ENCODE data around the gene ACD.

ACD gene

DNA sequence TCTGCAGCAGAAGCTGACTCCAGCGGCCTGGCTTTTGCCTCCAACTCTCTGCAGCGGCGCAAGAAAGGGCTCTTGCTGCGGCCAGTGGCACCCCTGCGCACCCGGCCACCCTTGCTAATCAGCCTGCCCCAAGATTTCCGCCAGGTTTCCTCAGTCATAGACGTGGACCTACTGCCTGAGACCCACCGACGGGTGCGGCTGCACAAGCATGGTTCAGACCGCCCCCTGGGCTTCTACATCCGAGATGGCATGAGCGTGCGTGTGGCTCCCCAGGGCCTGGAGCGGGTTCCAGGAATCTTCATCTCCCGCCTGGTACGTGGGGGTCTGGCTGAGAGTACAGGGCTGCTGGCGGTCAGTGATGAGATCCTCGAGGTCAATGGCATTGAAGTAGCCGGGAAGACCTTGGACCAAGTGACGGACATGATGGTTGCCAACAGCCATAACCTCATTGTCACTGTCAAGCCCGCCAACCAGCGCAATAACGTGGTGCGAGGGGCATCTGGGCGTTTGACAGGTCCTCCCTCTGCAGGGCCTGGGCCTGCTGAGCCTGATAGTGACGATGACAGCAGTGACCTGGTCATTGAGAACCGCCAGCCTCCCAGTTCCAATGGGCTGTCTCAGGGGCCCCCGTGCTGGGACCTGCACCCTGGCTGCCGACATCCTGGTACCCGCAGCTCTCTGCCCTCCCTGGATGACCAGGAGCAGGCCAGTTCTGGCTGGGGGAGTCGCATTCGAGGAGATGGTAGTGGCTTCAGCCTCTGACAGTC, 2.0 kb upstream of the ACD start:
- peak; percentile 25 for DNase-seq (ENCODE audit: low spot score)

DNA sequence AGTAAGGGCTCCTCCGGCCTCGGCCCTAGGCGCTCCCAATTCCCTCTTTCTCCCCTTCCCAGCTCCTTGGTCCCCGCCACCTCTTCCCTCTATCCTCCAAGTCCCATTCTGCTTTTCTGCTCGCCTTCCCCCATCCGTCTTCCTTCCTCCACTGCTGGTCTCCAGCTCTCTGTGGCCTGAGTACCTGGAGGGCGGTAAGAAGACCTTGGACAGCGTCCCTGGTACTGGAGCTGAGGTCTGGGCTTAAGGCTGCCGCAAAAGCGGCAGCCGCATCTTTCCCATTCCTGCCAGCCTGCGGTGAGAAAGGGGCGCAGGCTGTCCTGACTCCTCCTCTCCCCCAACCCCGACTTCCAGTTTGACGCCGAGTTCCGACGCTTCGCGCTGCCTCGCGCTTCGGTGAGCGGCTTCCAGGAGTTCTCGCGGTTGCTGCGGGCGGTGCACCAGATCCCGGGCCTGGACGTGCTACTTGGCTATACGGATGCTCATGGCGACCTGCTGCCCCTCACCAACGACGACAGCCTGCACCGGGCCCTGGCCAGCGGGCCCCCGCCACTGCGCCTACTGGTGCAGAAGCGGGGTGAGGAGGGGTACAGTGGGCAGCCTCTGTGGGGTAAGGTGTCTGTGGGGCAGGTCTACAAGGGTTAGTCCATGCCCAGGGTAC, 1.2 kb upstream of the ACD start:
- DNase-seq (ENCODE audit: low spot score) = peak; percentile 72

DNA sequence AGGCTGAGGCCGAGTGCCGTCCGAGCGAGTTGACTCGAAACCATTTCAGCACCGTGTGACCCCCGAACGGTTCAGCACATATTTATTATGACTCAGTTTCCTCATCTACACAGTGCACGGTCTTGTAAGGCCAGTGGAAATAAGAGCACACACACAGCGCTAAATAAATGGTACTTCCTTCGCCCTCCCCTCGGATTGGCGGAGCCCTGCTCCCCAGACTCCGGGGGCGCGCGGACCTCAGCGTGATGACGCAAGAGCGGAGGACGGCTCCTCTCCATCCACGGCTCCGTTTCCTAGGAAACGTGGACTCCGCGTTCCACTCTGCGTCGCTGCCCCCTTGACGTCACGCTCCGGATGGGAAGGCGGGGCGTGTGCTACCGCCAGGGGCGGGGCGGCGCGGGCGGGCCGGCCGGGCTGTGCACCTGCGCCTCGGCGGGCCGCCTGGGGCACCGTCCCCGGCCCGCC, 536 bp upstream of the ACD start, which contains the start of gene PARD6A:
Gene PARD6A, plus strand, starts transcription at position 397 of the 465 bp plus-strand sequence. CDS start 79 bp downstream, outside the sequence.
- peak; percentile 100 for DNase-seq (ENCODE audit: low spot score)

DNA sequence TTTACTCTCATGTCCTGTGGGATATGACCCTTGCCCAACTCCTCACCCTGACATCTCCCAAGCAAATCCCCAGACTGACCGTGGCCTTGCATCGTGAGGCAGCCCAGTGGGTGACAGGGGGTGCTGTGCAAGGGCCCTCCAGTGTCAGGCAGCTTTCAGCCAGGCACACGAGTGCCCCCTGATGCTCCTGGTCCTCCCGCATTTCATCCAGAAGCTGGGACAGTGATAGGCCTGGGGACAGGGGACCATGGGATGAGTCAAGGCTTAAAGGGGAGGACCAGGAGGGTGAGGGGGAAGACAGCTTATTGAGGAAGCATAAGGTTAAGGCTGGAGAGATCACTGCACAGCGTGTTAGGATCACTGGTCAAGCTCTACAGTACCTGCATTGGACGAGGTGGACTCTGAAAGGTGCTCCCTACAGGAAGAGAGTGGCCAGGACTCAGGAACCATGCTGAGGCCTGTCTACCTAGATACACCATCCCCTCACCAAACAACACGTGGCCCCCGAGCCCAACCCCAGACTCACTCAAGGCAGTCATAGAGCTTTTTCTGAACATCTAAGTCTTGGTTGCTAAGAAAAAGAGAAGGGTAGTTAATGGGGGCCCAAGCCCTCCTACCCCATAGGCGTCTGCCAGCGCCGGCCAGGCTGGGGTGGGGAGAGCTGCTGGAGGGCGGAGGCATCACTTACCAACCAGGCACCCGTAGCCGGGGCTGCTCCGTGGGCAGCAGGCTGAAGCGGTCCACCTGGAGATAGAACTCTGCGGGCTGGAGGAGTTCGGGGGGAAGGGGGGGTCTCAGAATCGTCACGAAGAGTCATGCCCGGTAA, 998 bp downstream of the ACD start:
- DNase-seq (ENCODE audit: low spot score) = no peak

DNA sequence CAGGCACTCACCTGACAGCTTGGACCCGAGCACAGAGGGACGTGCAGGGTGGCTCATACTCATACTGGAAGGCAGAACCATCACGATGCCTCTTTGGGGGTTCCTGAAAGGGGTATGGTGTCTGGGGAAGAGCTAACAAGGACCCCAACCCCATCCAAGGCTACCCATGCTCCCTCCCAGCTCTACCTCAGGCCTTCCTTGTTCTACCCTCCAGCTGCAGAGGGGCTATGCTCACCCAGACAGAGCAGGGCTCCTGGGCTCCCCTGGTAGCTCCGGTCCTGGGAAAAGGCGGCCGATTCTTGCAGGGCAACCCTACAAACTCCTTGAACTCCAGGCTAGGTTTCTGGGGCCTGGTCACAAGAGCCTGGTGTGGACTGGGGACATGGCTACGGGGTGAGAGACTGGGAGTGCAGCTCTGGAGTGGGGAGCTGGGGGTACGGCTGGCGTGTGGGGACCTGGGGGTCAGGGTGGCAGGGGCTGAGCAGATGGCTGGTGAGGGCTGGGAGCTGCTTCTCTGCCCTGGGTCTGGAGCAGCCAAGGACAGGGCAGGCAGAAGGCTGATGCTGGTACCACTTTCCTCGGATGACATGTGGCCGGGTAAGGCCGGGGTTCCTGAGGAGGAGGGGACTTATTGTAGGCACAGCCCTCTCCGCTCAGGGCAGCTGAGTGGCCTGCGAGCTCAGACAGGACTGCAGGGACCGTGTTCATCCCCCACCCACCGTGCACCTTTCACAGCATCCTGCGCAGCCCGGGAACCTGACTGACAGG, 2.1 kb downstream of the ACD start:
- DNase-seq (ENCODE audit: low spot score) = no peak

DNA sequence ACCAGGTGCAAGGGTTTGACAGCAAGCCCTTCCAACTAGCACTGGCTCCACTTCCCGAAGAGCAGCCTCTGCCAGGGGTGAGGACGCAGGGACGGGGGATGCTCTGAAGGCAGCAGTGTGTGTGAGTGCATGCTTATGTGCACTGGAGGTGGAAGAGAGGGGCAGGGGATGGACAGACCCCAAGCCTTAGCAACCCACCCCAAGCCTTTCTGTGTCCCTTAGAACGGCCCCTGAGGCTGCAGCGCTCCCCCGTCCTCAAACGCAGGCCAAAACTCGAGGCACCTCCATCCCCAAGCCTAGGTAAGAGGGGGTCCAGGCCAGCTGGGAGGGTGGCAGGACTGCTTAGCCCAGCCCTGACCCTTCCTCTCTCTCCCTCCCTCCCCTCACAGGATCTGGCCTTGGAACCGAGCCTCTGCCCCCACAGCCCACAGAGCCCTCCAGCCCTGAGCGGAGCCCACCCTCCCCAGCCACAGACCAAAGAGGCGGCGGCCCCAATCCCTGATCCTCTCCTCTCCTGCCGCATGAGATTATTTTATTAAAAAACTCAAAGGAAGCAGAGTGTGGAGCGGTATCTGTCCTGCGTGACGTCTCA, 2.9 kb downstream of the ACD start:
- DNase-seq (ENCODE audit: low spot score) = no peak

DNA sequence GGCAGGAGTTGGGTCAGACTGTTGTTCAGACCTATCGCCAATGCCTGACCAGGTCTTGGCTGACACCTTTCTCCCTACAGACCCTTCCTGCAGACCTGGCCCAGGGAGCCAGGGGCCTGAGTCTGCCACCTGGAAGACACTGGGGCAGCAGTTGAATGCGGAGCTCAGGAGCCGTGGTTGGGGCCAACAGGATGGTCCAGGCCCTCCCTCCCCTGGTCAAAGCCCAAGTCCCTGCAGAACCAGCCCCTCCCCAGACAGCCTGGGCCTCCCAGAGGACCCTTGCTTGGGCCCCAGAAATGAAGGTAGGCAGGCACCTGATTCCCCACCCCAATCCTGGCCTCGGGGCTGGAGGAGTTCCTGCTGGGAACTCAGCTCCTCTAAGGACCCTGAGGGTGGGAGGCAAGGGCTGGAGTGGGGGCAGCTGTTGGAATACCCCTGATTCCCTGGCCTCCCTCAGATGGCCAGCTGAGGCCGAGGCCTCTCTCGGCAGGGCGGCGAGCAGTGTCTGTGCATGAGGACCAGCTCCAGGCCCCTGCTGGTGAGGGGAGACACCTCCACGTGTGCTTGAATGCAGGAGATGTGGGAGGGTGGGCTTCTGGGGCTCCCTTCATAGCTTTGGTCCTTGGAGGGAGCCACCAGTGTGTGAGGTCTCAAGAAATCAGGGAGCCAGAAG, 3.6 kb downstream of the ACD start:
- no peak for DNase-seq (ENCODE audit: low spot score)

DNA sequence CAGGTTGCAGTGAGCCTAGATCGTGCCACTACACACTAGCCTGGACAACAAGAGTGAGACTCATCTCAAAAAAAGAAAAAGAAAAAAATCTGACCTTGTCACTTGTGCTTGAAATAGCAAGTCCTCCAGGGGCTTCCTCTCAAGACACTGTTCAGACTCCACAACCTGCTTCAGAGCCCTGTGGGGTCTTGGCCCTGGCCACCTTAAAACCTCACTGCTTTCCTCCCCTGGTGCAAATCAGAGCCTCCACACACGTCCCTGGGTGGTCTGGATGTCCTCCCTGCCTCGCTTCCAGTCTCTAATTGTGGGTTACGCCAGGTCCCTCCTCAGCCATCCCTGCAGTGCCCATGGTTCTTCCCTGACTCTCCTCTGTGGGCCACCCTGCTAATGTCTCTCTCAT, 4.7 kb downstream of the ACD start:
- DNase-seq (ENCODE audit: low spot score) = no peak

DNA sequence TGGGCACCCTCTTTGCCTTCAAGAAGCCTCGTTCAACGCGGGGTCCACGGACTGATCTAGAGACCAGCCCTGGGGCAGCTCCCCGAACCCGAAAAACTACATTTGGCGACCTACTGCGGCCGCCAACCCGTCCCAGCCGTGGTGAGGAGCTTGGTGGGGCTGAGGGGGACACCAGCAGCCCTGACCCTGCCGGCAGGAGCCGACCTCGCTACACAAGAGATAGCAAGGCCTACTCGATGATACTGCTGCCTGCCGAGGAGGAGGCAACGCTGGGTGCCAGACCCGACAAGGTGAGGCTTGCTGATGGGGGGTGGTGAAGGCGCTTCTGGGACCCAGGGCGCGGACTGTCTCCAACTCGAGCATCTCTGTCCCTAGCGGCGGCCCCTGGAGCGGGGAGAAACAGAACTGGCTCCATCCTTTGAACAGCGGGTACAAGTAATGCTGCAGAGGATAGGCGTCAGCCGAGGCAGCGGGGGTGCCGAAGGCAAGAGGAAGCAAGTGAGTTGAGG, 5.6 kb downstream of the ACD start:
- no peak for DNase-seq (ENCODE audit: low spot score)

DNA sequence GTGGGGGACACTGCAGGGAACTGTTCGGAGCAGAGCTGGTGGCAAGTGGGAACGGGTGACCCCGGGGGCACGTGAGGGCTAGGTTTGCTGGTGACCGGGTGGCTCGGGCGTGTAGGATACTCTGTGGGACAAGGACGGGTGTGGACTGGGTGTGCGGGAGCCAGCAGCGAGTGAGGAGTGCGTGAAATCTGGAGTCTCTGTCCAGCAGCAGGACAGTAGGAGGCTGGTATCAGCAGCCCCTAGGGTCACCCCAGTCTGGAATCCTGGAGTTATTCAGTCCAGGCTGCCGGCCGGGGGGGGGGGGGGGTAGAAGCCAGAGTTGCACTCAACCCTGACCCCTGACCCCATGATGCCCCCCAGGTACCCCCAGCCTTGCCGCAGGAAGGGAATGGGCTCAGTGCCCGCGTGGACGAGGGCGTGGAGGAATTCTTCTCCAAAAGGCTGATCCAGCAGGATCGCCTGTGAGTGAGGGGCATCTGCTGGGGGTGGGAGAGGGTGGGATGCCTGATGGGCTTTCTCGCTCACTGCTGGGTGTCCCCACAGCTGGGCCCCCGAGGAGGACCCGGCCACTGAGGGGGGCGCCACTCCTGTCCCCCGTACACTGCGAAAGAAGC, 6.2 kb downstream of the ACD start:
- peak; percentile 75 for DNase-seq (ENCODE audit: low spot score)

DNA sequence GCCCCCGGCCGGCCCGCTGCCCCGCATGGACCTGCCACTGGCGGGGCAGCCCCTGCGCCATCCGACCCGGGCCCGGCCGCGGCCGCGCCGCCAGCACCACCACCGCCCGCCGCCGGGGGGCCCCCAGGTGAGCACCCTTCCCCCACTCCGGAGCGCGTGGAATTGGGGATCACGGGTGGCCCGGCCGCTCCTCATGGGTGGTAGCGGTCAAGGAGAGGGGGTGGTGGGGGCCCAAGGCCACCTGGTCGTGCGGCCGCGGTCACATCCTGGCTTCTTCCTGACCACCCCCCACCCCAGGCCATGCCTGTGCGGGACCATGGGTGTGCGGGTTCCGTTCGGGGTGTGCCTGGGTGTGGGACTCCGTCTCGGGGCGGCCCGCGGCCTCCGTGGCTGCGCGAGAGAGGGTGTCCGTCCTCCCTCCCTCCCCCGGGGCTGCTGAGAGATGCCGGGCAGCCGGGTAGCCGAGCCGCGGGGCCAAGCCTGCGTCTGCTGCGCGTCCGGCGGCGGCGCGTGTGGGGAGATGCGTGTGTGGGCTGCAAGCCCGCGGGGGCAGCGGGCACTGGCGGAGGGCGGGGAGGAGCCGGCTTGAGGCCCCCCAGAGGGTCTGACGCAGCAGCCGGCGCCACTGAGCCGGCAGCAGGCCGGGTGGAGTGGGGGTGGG, 6.8 kb downstream of the ACD start:
- DNase-seq (ENCODE audit: low spot score) = peak; percentile 79

DNA sequence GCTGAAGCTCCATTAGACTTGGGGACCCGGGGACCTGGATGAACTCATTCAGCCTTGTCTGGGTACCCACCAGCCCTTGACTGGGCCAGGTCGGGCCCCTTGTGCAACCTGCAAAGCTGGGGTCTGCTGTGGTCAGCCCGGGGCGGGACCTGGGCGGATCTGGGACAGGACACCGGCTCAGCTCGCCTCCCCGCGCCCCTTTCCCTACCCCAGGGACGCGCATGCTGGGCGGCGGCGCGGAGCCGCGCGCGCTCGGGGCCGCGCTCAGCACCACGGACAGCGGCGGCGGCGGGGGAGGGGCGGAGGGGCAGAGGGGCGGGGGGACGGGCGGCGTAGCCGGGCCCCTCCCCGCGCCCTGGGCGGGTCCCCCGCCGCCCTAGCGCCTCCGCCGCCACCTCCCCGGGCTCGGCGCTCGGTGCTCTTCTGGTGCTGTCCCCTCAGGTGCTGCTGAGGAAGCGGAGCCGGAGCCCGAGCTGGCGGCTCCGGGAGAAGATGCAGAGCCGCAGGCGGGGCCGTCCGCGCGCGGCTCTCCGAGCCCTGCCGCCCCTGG, 7.4 kb downstream of the ACD start:
- DNase-seq (ENCODE audit: low spot score) = peak; percentile 98

DNA sequence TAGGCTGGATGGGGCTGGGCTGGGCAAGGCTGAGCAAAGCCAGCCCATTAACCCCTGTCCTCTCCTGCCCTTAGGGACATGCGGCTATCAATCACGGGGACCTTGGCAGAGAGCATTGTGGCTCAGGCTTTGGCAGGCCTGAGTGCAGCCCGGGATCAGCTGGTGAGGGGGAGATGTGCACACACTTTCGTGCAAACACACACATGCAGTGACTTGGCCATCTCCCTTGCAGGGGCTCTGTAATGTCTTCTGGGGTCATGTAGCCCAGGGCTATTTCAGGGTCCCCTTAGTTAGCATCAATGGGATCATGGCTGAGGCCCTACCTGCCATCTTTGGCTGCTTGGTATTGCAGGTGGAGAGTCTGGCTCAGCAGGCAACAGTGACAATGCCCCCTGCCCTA, 8.2 kb downstream of the ACD start:
- DNase-seq (ENCODE audit: low spot score) = peak; percentile 28

DNA sequence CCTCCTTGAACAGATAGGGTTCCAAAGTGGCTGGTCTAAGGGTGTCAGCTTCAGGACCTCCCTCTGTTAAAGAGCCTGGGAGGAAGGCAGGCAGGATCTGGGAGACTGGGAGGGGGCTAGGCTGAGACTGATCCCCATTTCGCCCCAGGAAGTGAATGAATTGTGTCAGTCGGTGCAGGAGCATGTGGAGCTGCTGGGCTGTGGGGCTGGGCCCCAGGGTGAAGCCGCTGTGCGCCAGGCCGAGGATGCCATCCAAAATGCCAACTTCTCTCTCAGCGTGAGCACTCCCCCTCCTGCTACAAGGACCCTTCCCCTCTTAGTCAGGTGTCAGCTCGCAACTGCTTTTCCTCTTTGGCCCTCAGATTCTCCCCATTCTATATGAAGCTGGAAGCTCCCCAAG, 9.0 kb downstream of the ACD start:
- peak; percentile 20 for DNase-seq (ENCODE audit: low spot score)

DNA sequence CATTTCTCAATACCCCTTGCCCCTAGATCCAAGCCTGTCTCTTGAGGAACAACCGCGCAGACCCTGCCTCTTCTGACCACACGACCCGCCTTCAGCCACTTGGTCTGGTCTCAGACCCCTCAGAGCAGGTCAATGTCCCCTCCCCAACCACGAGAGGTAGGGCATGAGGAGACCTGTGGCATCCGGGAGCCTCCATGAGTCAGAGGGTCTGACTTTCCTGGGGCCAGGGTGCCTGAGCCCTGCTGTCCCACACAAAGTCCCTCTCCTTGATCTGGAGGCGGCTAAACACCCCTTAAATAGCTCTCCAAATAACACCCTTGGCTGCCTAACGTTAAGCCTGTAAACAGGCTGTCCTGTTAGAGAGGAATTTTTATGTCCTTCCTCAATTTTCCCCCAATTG, 10.0 kb downstream of the ACD start:
- no peak for DNase-seq (ENCODE audit: low spot score)

DNA sequence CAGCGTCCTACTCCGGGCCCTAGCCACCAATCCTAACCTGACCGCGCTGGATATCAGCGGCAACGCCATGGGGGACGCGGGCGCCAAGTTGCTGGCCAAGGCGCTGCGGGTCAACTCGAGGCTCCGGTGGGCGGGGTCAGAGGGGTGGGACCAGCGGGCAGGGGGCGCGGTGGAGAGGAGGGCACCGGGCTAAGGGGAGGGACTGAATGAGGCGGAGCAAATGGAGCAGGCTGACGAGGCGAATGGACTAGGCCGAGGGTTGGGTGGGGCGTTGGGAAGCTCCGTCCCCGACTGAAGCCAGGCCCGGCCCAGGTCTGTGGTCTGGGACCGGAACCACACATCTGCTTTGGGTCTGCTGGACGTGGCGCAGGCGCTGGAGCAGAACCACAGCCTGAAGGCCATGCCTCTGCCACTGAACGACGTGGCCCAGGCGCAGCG, 10.5 kb downstream of the ACD start:
- no peak for DNase-seq (ENCODE audit: low spot score)

DNA sequence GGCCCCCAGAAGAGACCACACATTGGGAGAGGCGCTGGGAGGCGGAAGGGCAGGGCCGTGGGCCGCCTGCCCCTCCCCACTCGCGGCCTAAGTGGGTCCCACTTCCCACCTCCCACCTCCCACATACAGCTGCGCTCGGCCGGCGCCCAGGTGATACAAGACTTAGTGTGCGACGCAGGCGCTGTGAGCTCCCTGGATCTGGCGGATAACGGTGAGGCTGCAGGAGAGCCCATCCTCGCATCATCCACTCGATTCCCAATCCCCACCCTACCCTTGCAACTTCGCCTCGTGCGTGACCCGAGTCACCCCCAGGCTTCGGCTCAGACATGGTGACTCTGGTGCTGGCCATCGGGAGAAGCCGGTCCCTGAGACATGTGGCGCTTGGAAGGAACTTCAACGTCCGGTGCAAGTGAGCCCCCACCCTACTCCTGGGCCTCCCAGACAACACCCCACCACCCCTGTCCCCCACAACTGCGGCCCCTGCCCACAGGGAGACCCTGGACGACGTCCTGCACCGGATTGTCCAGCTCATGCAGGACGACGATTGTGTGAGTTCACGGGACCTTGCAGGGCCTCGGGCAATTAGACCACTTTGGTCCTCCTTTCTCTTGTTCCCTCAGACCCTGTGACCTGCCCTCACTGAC, 11.2 kb downstream of the ACD start:
- peak; percentile 43 for DNase-seq (ENCODE audit: low spot score)

DNA sequence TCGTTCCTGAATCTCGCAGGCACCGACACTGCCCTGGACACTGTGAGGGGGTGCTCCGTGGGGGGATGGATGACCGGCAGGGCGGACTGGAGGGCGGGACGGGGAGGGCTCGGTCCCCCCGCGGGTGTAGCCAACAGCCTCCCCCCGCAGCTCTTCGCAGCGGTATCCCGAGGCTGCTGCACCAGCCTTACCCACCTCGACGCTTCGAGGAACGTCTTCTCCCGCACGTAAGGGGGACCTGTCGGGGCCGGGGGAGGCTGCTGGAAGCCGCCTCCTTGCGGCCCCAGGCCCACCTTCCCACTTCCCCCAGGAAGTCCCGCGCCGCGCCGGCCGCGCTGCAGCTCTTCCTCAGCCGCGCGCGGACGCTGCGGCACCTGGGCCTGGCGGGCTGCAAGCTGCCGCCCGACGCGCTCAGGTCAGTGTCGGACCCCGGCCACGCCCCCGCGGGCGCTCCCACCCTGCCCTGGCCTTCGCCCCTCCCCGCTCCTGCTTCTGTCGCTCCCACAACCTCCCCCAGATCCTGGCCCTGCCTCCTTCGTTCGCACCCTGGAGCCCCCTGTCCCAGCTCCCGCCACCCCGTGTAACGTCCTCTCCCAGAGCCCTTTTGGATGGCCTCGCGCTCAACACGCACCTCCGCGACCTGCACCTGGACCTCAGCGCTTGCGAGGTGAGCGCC, 11.8 kb downstream of the ACD start:
- DNase-seq (ENCODE audit: low spot score) = peak; percentile 34
